Epithelial cell of prostate (primary cell): ENCODE results near the gene NME8.
A peak's percentile ranks its signal among the peaks of the same experiment; 100 is the strongest.

Source experiments
- DNase-seq: peaks from one replicate; pipeline ENCODE4 v3.0.0-alpha.2; 2011; ENCODE audit warnings: low read depth, low spot score
- H3K27ac ChIP-seq: fragments of 450-650 bp; 2 replicates; pipeline ENCODE4 v1.5.1; 2017; ENCODE audit warnings: mild to moderate bottlenecking

Gene NME8

GRCh38 chr7:37930226-37930948 is 82.0 kb downstream of the NME8 start:
- no peak for DNase-seq
- H3K27ac ChIP-seq: no peak overlapping the region

- H3K27ac ChIP-seq: no peak overlapping the region
- DNase-seq: no peak
These were observed 84.1 kb downstream of the NME8 start for GRCh38 chr7:37932543-37932942.

DNA sequence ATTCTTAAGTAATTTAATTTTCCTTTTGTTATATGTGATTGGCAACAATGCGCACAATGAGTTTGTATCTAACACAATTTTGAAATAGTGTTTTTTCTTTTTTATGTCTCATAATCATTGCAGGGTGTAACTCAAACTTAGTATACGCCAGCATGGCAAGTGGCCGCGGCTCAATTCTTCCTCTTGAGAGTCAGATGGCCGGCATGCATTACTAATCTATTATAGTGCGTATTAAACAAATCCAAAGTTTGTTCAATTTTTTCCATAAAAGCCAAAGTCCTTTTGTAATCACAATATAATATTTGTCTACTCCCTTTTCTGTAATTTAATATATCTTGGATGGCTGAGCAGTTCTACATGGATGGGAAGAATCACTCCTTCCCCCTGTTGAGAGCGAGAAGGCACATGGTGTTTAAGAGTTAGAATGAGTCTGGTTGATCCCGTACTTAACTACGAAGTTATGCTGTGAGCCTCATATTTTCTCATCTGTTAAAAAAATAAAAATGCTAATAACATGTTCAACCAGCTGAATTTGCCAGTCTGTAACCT is 84.7 kb downstream of the NME8 start:
- H3K27ac ChIP-seq: no peak overlapping the region

GRCh38 chr7:37942934-37943610 is 94.7 kb downstream of the NME8 start:
- no peak for DNase-seq
- H3K27ac ChIP-seq: no peak overlapping the region

More for the DNA sequence above, 84.7 kb downstream of the NME8 start:
- DNase-seq: no peak

DNA sequence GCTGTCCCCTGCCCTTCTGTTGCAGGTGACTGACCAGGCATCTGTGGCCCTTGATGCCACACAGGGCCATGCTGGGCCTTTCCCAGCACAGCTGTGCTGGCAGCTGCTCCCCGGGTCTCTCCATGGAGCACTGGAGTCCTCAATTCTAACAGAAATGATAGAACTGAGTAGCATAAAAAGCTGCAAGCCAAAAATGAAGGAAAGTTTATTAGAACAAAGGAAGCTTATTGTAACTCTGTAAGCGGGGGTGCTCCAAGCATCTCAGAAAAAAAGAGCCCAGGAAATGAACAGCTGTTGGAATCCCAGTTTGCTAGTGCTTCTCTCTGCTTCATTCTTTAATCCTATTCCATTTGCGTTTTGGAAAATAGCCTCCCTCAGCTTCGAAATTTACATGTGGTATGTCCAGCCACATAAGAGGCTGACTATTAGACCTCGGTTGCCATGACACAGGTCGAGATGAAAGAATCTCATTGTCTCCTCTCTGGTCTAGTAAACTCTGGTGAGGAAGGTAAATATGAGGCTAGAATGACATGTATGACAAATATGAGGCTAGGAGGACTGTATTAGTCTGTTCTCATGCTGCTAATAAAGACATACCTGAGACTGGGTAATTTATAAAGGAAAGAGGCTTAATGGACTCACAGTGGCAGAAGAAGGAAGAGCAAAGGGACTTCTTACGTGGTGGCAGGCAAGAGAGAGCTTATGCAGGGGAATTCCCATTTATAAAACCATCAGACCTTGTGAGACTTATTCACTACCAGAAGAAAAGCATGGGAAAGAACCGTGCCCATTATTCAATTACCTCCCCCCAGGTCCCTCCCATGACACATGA is 95.7 kb downstream of the NME8 start:
- no peak overlapping the region for H3K27ac ChIP-seq
- peak; percentile 51 for DNase-seq

DNA sequence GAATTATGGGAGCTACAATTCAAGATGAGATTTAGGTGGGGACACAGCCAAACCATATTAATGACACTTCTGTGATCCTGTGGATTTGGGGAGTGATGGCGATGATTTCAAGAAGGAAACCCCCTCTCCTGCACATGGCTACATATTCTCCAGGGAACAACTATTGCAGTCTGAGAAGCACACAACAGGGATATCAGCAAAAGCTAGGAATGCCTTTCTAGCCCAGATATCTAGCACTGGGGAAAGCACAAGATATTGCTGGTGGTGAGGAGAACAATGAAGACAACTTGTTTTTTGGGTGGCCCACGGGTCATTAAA is 96.3 kb downstream of the NME8 start:
- no peak for DNase-seq
- H3K27ac ChIP-seq: no peak overlapping the region

DNA sequence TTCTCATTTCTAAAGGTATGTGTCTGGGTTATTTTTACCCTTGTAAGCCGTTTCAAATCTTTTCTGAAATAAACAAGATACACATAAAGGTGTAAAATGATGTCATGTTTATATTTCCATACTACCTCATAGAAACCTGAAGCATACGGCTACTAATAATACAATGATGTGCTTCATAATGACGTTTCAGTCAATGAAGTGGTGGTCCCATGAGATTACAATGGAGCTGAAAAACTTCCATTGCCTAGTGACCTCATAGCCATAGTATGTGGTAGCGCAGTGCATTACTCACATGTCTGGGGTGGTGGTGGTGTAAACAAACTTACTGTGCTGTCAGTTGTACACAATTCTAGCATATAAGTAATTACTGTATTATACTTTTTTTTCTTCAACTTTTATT is 96.9 kb downstream of the NME8 start:
- no peak overlapping the region for H3K27ac ChIP-seq
- no peak for DNase-seq

- no peak overlapping the region for H3K27ac ChIP-seq
- DNase-seq: no peak
These were observed 98.9 kb downstream of the NME8 start for GRCh38 chr7:37947138-37947940.

DNA sequence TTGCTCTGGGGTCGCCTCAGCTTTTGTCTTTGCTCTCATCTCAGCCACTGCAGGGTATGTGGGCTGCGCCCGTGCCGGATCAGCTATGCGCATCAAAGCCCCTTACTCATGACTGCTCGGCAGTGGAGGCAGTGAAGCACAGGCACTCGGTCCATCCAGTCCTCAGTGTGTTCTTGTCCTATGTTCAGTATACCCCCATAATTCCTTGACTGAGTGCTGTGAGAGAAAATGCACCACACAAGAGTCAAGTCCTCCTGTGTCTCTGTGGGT is 99.5 kb downstream of the NME8 start:
- H3K27ac ChIP-seq: no peak overlapping the region
- DNase-seq: no peak
